GM12878 (cell line): ENCODE data around the gene OPRL1. TPM values are rescaled to one million over a fixed set of nuclear protein-coding genes. Genes with fewer than 3 reads are reported as not detected.

ENCODE experiments used
- ATAC-seq: fragments of 200-7000 bp; cut with Tn5 transposase; 3 replicates; pipeline ENCODE4 v1.9.1; 2020; ENCODE audit warnings: mild to moderate bottlenecking, moderate library complexity
- BruUV-seq: library from RNA; stranded (reverse); fragments of 400-500 nt; replicated peaks from 2 replicates; lab custom pipeline; 2021; lab: Mats Ljungman, UMichigan
- CTCF ChIA-PET: fragments of 300-600 bp; sonication (Branson Sonifier 250); formaldehyde crosslinking; extraction: SDS; loops from one replicate; lab custom pipeline; 2021; ENCODE audit warnings: inconsistent platforms; lab: Yijun Ruan, JAX
- POLR2A ChIA-PET: fragments of 350-600 bp; formaldehyde crosslinking; extraction: SDS; loops from one replicate; lab custom pipeline; 2021; ENCODE audit warnings: inconsistent platforms; lab: Charles Lee
- RAD21 ChIA-PET: fragments of 300-600 bp; sonication (Branson Sonifier 250); formaldehyde crosslinking; loops from one replicate; lab custom pipeline; 2023; ENCODE audit warnings: antibody characterized with exemption; ENCODE audit not compliant: unreplicated experiment; lab: Charles Lee
- SMC1A ChIA-PET: fragments of 300-600 bp; sonication (Branson Sonifier 250); formaldehyde crosslinking; loops from one replicate; lab custom pipeline; 2023; ENCODE audit not compliant: unreplicated experiment, uncharacterized antibody; lab: Charles Lee
- DNase-seq: peaks from one replicate; pipeline ENCODE4 v3.0.0-alpha.2; 2011; ENCODE audit warnings: low read depth, low spot score
- FAIRE-seq: peaks from 3 replicates; lab custom pipeline; 2011; peaks lifted over from hg19 to GRCh38; lab: Jason Lieb, UNC
- H2AFZ ChIP-seq: 2 replicates; pipeline ENCODE4 v1.6.0; 2011; ENCODE audit warnings: low read depth, low read length, control low read depth; ENCODE audit not compliant: control insufficient read depth
- H3K27ac ChIP-seq: 2 replicates; pipeline ENCODE4 v1.5.1; 2011; ENCODE audit warnings: control low read depth; ENCODE audit not compliant: control insufficient read depth, insufficient read depth
- H3K27me3 ChIP-seq, 2 experiments: replicated peaks in 1 of 2; 2 replicates each; pipeline versions ENCODE4 v1.6.0 to v1.6.1; 2011; ENCODE audit warnings: low read length in 1 of 2; ENCODE audit not compliant: control insufficient read depth in 2 of 2, insufficient read depth in 2 of 2
- H3K36me3 ChIP-seq, 2 experiments: 2 replicates each; pipeline ENCODE4 v1.5.1; 2011; ENCODE audit warnings: low read length in 1 of 2; ENCODE audit not compliant: control insufficient read depth in 2 of 2, insufficient read depth in 2 of 2
- H3K4me1 ChIP-seq: 2 replicates; pipeline ENCODE4 v1.6.1; 2011; ENCODE audit warnings: mild to moderate bottlenecking, low read length, moderate library complexity, mixed read lengths; ENCODE audit not compliant: control insufficient read depth, insufficient read depth
- H3K4me2 ChIP-seq: 2 replicates; pipeline ENCODE4 v1.6.0; 2011; ENCODE audit warnings: control low read depth; ENCODE audit not compliant: control insufficient read depth, insufficient read depth
- H3K4me3 ChIP-seq: fragments of 200-600 bp; sonication (generic); 2 replicates; pipeline ENCODE4 v1.5.1; 2016
- H3K79me2 ChIP-seq: 2 replicates; pipeline ENCODE4 v1.6.0; 2011; ENCODE audit warnings: low read length; ENCODE audit not compliant: control insufficient read depth, insufficient read depth
- H3K9ac ChIP-seq: 2 replicates; pipeline ENCODE4 v1.8.0; 2011; ENCODE audit warnings: low read length, control low read depth, mixed read lengths; ENCODE audit not compliant: control insufficient read depth, insufficient read depth
- H3K9me3 ChIP-seq: replicated peaks from 3 replicates; pipeline ENCODE4 v1.5.1; 2011; ENCODE audit warnings: mild to moderate bottlenecking, low read length; ENCODE audit not compliant: control insufficient read depth, insufficient read depth
- H4K20me1 ChIP-seq: 2 replicates; pipeline ENCODE4 v1.6.0; 2011; ENCODE audit not compliant: control insufficient read depth, insufficient read depth
- ATF2 ChIP-seq: IDR thresholded peaks from 2 replicates; pipeline ENCODE4 v1.6.1; 2012; ENCODE audit warnings: low read length, inconsistent platforms
- ATF7 ChIP-seq: fragments of 450-650 bp; IDR thresholded peaks from 2 replicates; pipeline ENCODE4 v1.6.1; 2016; ENCODE audit warnings: low read depth, mild to moderate bottlenecking
- DPF2 ChIP-seq: fragments of 450-650 bp; IDR thresholded peaks from 2 replicates; pipeline ENCODE4 v1.6.1; 2017; ENCODE audit warnings: mild to moderate bottlenecking
- FOS ChIP-seq: IDR thresholded peaks from 3 replicates; pipeline ENCODE4 v1.6.1; 2011; ENCODE audit warnings: borderline replicate concordance; ENCODE audit not compliant: insufficient read length; ENCODE audit errors: extremely low read depth
- RAD51 ChIP-seq: fragments of 450-650 bp; IDR thresholded peaks from 2 replicates; pipeline ENCODE4 v1.6.1; 2016; ENCODE audit warnings: moderate library complexity, mild to moderate bottlenecking, inconsistent platforms
- ZNF207 ChIP-seq: fragments of 450-650 bp; IDR thresholded peaks from 2 replicates; pipeline ENCODE4 v1.6.1; 2014; ENCODE audit warnings: antibody characterized with exemption, mild to moderate bottlenecking, borderline replicate concordance
- WGBS: methylation state at CpG from one replicate; pipeline ENCODE4 v1.1.6; 2016; ENCODE audit warnings: low lambda C conversion rate; ENCODE audit not compliant: insufficient replicate concordance, insufficient coverage; ENCODE audit errors: missing lambda C conversion rate; 5-methylcytosine and 5-hydroxymethylcytosine counted together
- in situ Hi-C: fragments of 300-500 bp; cut with MboI; formaldehyde crosslinking; loops from 9 replicates; pipeline ENCODE4 v1.14.3; 2018; ENCODE audit warnings: mixed read lengths
- intact Hi-C: fragments of 100-400 bp; cut with micrococcal nuclease; formaldehyde crosslinking; loops from one replicate; pipeline ENCODE4 v1.14.2; 2022; ENCODE audit not compliant: unreplicated experiment
- polyA plus RNA-seq, 11 experiments: library from polyadenylated mRNA; depleted of rRNA in 4 of 11; unstranded in 6 of 11; stranded (reverse) in 5 of 11; fragments of >200 nt; fragmentation: Nextera tagmentation in 4 of 11; fragmentation: Illumina TruSeq in 1 of 11; extraction: Ambion mirVana in 4 of 11; extraction: Trizol in 1 of 11; gene quantifications; 1 replicate in 1 of 11; 2 replicates in 10 of 11; pipeline versions ENCODE4 v1.2.1 to v1.2.3, GENCODE V29; 2011 to 2016; ENCODE audit warnings: inconsistent platforms in 2 of 11, missing spikeins in 2 of 11, low read depth in 1 of 11
- total RNA-seq, 4 experiments: library from RNA; depleted of rRNA in 3 of 4; stranded (reverse); fragments of >200 nt in 3 of 4; fragmentation: Illumina TruSeq in 1 of 4; extraction: Trizol in 1 of 4; gene quantifications; 2 replicates each; pipeline versions ENCODE4 v1.2.1 to v1.2.3, GENCODE V29; 2013 to 2021

Gene OPRL1
- total and polyA plus RNA-seq, 10 of the 15 experiments (the other 5 are each of a cell fraction or from before 2014, with no cell fraction given) = 0.04 to 0.41 (median 0.24) TPM; not detected in 1

GRCh38 chr20:64137598-64138031, 57.7 kb downstream of the OPRL1 start:
- intact Hi-C loops = no loop called here
- in situ Hi-C loops = no loop called here
- Histone ChIP-seq H3K9me3 (no peaks in the 10 kb centered on the region), H3K36me3 (no peaks in the 10 kb centered on the region)
- TF ChIP-seq ATF7 = no peak
- TF ChIP-seq ATF2 = no peak
- TF ChIP-seq FOS = no peak
- no peak for TF ChIP-seq ZNF207
- no peak for TF ChIP-seq RAD51
- TF ChIP-seq DPF2 = no peak
- TF ChIP-seq, all 136 proteins: peak for 0
- no peaks in the 10 kb centered on the region for H3K4me1 ChIP-seq
- no peak overlapping the region for H3K27ac ChIP-seq
- H3K79me2 ChIP-seq = no peaks in the 10 kb centered on the region
- no peaks in the 10 kb centered on the region for H4K20me1 ChIP-seq
- peaks cover 1 to 4% of the 10 kb centered on the region in 2 experiments for H3K27me3 ChIP-seq
- ATAC-seq = no peak
- BruUV-seq = no TSS peak
- no peak overlapping the region for H3K4me3 ChIP-seq
- ChIA-PET RAD21 (no interaction called here), POLR2A (interaction anchor here (0.6 kb wide), 1 partner anchor 1835 kb away, joined by 3 read pairs; the partner anchor contains the start of gene ADRM1), CTCF (interaction anchor here (1.0 kb wide), 1 partner anchor 54 kb away, joined by 3 read pairs; no protein-coding TSS in a partner anchor), SMC1A (interaction anchor here (0.5 to 1.2 kb wide), 2 partner anchors 17 to 157 kb away, joined by 3 read pairs; partner anchors contain the start of gene PRPF6)
- no peak for FAIRE-seq
- H2AFZ ChIP-seq = no peak overlapping the region
- H3K4me2 ChIP-seq = no peak overlapping the region
- 32% methylated on average over 5 of the region's 6 CpGs for WGBS
- no peak overlapping the region for H3K9ac ChIP-seq
- no peak for DNase-seq
